PC-9 (cell line): ENCODE data around the gene COL4A5. TPM values are rescaled to one million over a fixed set of nuclear protein-coding genes. Genes with fewer than 3 reads are reported as not detected.

ENCODE experiments used
- BruUV-seq: library from RNA; stranded (reverse); fragments of 400-500 nt; replicated peaks from 2 replicates; lab custom pipeline; 2021; lab: Mats Ljungman, UMichigan
- CTCF ChIA-PET: fragments of 300-600 bp; sonication (Branson Sonifier 250); formaldehyde crosslinking; loops from one replicate; lab custom pipeline; 2022; ENCODE audit warnings: antibody characterized with exemption; lab: Charles Lee
- POLR2A ChIA-PET: fragments of 300-600 bp; sonication (Branson Sonifier 250); formaldehyde crosslinking; loops from one replicate; lab custom pipeline; 2022; ENCODE audit warnings: antibody characterized with exemption; ENCODE audit not compliant: unreplicated experiment; lab: Charles Lee
- DNase-seq, 2 experiments: peaks; one replicate each; pipeline versions ENCODE4 v3.0.0 to v3.0.0-alpha.2; 2015 to 2022; ENCODE audit warnings: mixed read lengths in 1 of 2
- H2AFZ ChIP-seq: fragments of 200-600 bp; sonication (generic); 2 replicates; pipeline ENCODE4 v1.8.1; 2017; ENCODE audit warnings: antibody characterized with exemption
- H3F3A ChIP-seq: fragments of 200-600 bp; sonication (generic); 2 replicates; pipeline ENCODE4 v1.8.1; 2017; ENCODE audit warnings: antibody characterized with exemption, mild to moderate bottlenecking, low read depth; ENCODE audit not compliant: insufficient read depth
- H3K27ac ChIP-seq: fragments of 200-600 bp; sonication (generic); 2 replicates; pipeline ENCODE4 v1.6.1; 2016; ENCODE audit warnings: mixed run types
- H3K27me3 ChIP-seq: fragments of 200-600 bp; sonication (generic); 2 replicates; pipeline ENCODE4 v1.6.1; 2016; ENCODE audit warnings: low read depth, mixed run types; ENCODE audit not compliant: insufficient read depth
- H3K36me3 ChIP-seq: fragments of 200-600 bp; sonication (generic); 2 replicates; pipeline ENCODE4 v1.6.1; 2016; ENCODE audit warnings: low read depth, mixed run types
- H3K4me1 ChIP-seq: fragments of 200-600 bp; sonication (generic); replicated peaks from 2 replicates; pipeline ENCODE4 v1.6.1; 2016; ENCODE audit warnings: mixed run types; ENCODE audit not compliant: insufficient read depth
- H3K4me2 ChIP-seq: fragments of 200-600 bp; sonication (generic); 2 replicates; pipeline ENCODE4 v1.6.1; 2017; ENCODE audit warnings: mixed run types
- H3K4me3 ChIP-seq: fragments of 200-600 bp; sonication (generic); 2 replicates; pipeline ENCODE4 v1.6.1; 2016; ENCODE audit warnings: mixed run types
- H3K79me2 ChIP-seq: fragments of 200-600 bp; sonication (generic); 2 replicates; pipeline ENCODE4 v1.6.1; 2017; ENCODE audit warnings: low read depth, mixed run types
- H3K9me2 ChIP-seq: fragments of 200-600 bp; sonication (generic); 2 replicates; pipeline ENCODE4 v1.8.1; 2017; ENCODE audit warnings: mild to moderate bottlenecking; ENCODE audit not compliant: insufficient read depth
- H3K9me3 ChIP-seq: fragments of 200-600 bp; sonication (generic); 2 replicates; pipeline ENCODE4 v1.8.1; 2016; ENCODE audit warnings: low read depth; ENCODE audit not compliant: insufficient read depth
- H4K20me1 ChIP-seq: fragments of 200-600 bp; sonication (generic); 2 replicates; pipeline ENCODE4 v1.8.1; 2017; ENCODE audit not compliant: insufficient read depth
- EZH2 ChIP-seq: fragments of 200-600 bp; sonication (generic); IDR thresholded peaks from 2 replicates; pipeline ENCODE4 v1.8.0; 2017; ENCODE audit warnings: antibody characterized with exemption, low read depth
- intact Hi-C: fragments of 100-400 bp; cut with micrococcal nuclease; formaldehyde crosslinking; loops from one replicate; pipeline ENCODE4 v1.10.0; 2022; ENCODE audit not compliant: unreplicated experiment
- total RNA-seq: library from RNA; stranded (reverse); gene quantifications from 2 replicates; pipeline ENCODE4 v1.2.3, GENCODE V29; 2021
- TF ChIP-seq, protein P1 (sequence below): fragments of 200-600 bp; sonication (generic); conservative IDR thresholded peaks from 2 replicates; pipeline ENCODE4 v1.6.1; 2017; ENCODE audit warnings: mixed run types, antibody characterized with exemption, mild to moderate bottlenecking, moderate library complexity

Gene COL4A5
- total RNA-seq, 1 experiment from 2014 or later, result 82.3 TPM

DNA sequence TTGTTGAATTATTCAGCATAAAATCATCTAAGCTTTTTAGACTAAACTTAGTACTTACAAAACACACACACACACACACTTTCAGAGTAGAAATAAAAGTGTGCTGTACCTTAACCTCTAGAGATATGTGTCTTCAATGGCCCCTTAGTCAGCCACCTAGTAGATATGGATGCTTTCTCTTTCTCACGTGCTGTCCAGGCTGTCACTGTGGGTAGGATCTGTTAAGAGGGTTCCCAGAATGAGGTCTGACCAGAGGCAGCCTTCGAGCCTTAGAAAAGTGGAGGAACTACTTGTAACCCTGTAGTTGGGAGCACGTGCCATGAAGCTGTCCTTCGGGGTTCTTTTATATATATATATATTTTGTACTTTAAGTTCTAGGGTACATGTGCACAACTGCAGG lies 117.9 kb downstream of the COL4A5 start:
- ChIA-PET CTCF (no interaction called here), POLR2A (no interaction called here)
- Histone ChIP-seq H3K27me3 (no peaks in the 10 kb centered on the region), H3K4me1 (no peaks in the 10 kb centered on the region), H4K20me1 (no peaks in the 10 kb centered on the region), H3K9me3 (no peaks in the 10 kb centered on the region), H3F3A (no peaks in the 10 kb centered on the region), H3K9me2 (no peaks in the 10 kb centered on the region), H3K79me2 (no peaks in the 10 kb centered on the region), H3K27ac (no peak overlapping the region), H3K4me3 (no peak overlapping the region), H3K4me2 (no peak overlapping the region), H2AFZ (no peak overlapping the region), H3K36me3 (no peaks in the 10 kb centered on the region)
- BruUV-seq, result no TSS peak
- no peak for DNase-seq
- TF ChIP-seq, protein P1, sequence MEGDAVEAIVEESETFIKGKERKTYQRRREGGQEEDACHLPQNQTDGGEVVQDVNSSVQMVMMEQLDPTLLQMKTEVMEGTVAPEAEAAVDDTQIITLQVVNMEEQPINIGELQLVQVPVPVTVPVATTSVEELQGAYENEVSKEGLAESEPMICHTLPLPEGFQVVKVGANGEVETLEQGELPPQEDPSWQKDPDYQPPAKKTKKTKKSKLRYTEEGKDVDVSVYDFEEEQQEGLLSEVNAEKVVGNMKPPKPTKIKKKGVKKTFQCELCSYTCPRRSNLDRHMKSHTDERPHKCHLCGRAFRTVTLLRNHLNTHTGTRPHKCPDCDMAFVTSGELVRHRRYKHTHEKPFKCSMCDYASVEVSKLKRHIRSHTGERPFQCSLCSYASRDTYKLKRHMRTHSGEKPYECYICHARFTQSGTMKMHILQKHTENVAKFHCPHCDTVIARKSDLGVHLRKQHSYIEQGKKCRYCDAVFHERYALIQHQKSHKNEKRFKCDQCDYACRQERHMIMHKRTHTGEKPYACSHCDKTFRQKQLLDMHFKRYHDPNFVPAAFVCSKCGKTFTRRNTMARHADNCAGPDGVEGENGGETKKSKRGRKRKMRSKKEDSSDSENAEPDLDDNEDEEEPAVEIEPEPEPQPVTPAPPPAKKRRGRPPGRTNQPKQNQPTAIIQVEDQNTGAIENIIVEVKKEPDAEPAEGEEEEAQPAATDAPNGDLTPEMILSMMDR, result no peak
- TF ChIP-seq EZH2, result no peak
- intact Hi-C loops, result no loop called here

DNA sequence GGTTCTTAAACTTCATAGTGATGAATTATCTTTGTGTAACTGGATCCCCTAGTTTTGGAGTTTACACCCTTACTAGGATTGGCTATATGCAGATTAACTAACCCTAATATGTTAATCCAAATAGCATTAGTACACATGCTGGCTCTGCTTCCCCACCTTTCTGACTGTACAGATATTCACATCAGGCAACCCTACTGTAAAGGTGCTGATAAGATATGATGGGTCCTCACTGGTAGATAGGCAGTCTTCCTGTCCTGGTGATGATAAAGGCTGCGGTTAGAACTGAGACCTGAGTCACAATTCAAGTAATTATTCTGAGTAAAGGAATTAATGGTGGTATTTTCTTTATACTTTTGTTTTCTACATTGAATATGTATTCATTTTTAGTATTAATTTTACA lies 118.6 kb downstream of the COL4A5 start:
- TF ChIP-seq EZH2, result no peak
- TF ChIP-seq, protein P1, result no peak
- no peaks in the 10 kb centered on the region for H3K36me3 ChIP-seq
- no peak overlapping the region for H3K4me3 ChIP-seq
- no peaks in the 10 kb centered on the region for H3F3A ChIP-seq
- ChIA-PET CTCF (no interaction called here), POLR2A (no interaction called here)
- H3K9me2 ChIP-seq, result no peaks in the 10 kb centered on the region
- DNase-seq, result no peak
- intact Hi-C loops, result no loop called here
- H2AFZ ChIP-seq, result no peak overlapping the region
- H3K27me3 ChIP-seq, result no peaks in the 10 kb centered on the region
- H3K79me2 ChIP-seq, result no peaks in the 10 kb centered on the region
- H3K9me3 ChIP-seq, result no peaks in the 10 kb centered on the region
- no TSS peak for BruUV-seq
- H4K20me1 ChIP-seq, result no peaks in the 10 kb centered on the region
- H3K4me2 ChIP-seq, result no peak overlapping the region
- H3K27ac ChIP-seq, result no peak overlapping the region
- H3K4me1 ChIP-seq, result no peaks in the 10 kb centered on the region

DNA sequence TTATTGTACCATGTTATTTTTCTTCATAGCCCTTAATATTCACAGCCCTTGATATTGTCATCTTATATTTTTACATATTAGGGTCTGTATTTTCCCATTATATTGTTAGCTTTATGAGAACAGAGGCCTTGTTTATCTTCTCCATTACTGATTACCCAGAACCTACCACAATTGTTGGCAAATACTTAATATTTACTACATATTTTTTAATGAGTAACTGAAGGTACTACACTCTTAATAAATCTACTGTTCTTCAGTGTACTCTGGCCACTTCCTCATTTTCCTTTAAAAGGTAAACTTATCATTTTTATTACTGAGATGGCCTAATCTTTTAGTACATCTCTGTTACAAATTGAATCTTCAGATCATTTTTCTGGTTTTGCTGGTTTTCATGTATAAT lies 133.5 kb downstream of the COL4A5 start:
- ChIA-PET POLR2A (no interaction called here), CTCF (no interaction called here)
- H3K27me3 ChIP-seq, result no peaks in the 10 kb centered on the region
- no peak overlapping the region for H2AFZ ChIP-seq
- H3K4me2 ChIP-seq, result no peak overlapping the region
- no peaks in the 10 kb centered on the region; the same call in 1 of the 2 replicates for H4K20me1 ChIP-seq
- no peaks in the 10 kb centered on the region for H3K9me3 ChIP-seq
- no peak overlapping the region for H3K27ac ChIP-seq
- no peaks in the 10 kb centered on the region for H3K9me2 ChIP-seq
- TF ChIP-seq EZH2, result no peak
- TF ChIP-seq, protein P1, result no peak
- no TSS peak for BruUV-seq
- no peaks in the 10 kb centered on the region for H3K79me2 ChIP-seq
- no peaks in the 10 kb centered on the region for H3K36me3 ChIP-seq
- DNase-seq, result no peak
- H3K4me1 ChIP-seq, result no peaks in the 10 kb centered on the region
- no peaks in the 10 kb centered on the region for H3F3A ChIP-seq
- intact Hi-C loops, result no loop called here
- H3K4me3 ChIP-seq, result no peak overlapping the region
